ENCODE measurements around the gene CCS.

The CCS gene

GRCh38 chr11:66563832-66564231, 29.2 kb upstream of the CCS start:
- TF ChIP-seq GLIS3 (CRISPR knock-in tag; IDR thresholded peaks at IDR 0.05) (no peak), ZNF70 (CRISPR knock-in tag; IDR thresholded peaks at IDR 0.05) (no peak), ESRRG (CRISPR knock-in tag; IDR thresholded peaks at IDR 0.05) (no peak), CSDC2 (CRISPR knock-in tag; IDR thresholded peaks at IDR 0.05) (no peak), TCF4 (CRISPR knock-in tag; IDR thresholded peaks at IDR 0.05; ENCODE audit: borderline replicate concordance) (no peak), CSRNP3 (CRISPR knock-in tag; IDR thresholded peaks at IDR 0.05) (no peak), OSR1 (CRISPR knock-in tag; IDR thresholded peaks at IDR 0.05) (no peak), ZNF565 (CRISPR knock-in tag; conservative IDR thresholded peaks at IDR 0.05; ENCODE audit: low read depth) (no peak), SNAI2 (CRISPR knock-in tag; IDR thresholded peaks at IDR 0.05) (no peak), ZC3H10 (CRISPR knock-in tag; IDR thresholded peaks at IDR 0.05) (no peak), ISL1 (CRISPR knock-in tag; IDR thresholded peaks at IDR 0.05) (no peak), POU6F1 (CRISPR knock-in tag; IDR thresholded peaks at IDR 0.05; ENCODE audit: borderline replicate concordance, low read depth) (no peak), CREB5 (CRISPR knock-in tag; IDR thresholded peaks at IDR 0.05; ENCODE audit: low read depth) (no peak)
- no peak for ATAC-seq

- TF ChIP-seq CSRNP3 (CRISPR knock-in tag; IDR thresholded peaks at IDR 0.05) (no peak), ZNF8 (CRISPR knock-in tag; IDR thresholded peaks at IDR 0.05) (no peak), OSR1 (CRISPR knock-in tag; IDR thresholded peaks at IDR 0.05) (no peak)
- ATAC-seq, result no peak
Measured at GRCh38 chr11:66564538-66564937, 28.4 kb upstream of the CCS start.

GRCh38 chr11:66564984-66565383, 28.0 kb upstream of the CCS start:
- no peak for TF ChIP-seq GLIS3 (CRISPR knock-in tag; IDR thresholded peaks at IDR 0.05)
- no peak for TF ChIP-seq TCF4 (CRISPR knock-in tag; IDR thresholded peaks at IDR 0.05; ENCODE audit: borderline replicate concordance)
- no peak for TF ChIP-seq ZNF8 (CRISPR knock-in tag; IDR thresholded peaks at IDR 0.05)
- TF ChIP-seq POU6F1 (CRISPR knock-in tag; IDR thresholded peaks at IDR 0.05; ENCODE audit: borderline replicate concordance, low read depth), result no peak
- TF ChIP-seq CREB5 (CRISPR knock-in tag; IDR thresholded peaks at IDR 0.05; ENCODE audit: low read depth), result no peak
- TF ChIP-seq CSRNP3 (CRISPR knock-in tag; IDR thresholded peaks at IDR 0.05), result no peak
- TF ChIP-seq TOX (CRISPR knock-in tag; IDR thresholded peaks at IDR 0.05; ENCODE audit: borderline replicate concordance), result no peak
- no peak for TF ChIP-seq OSR1 (CRISPR knock-in tag; IDR thresholded peaks at IDR 0.05)
- no peak for TF ChIP-seq ZNF70 (CRISPR knock-in tag; IDR thresholded peaks at IDR 0.05)
- no peak for TF ChIP-seq TSHZ2 (CRISPR knock-in tag; IDR thresholded peaks at IDR 0.05)
- TF ChIP-seq ESRRG (CRISPR knock-in tag; IDR thresholded peaks at IDR 0.05), result no peak
- no peak for TF ChIP-seq ISL1 (CRISPR knock-in tag; IDR thresholded peaks at IDR 0.05)
- TF ChIP-seq ZFP3 (CRISPR knock-in tag; IDR thresholded peaks at IDR 0.05), result no peak
- TF ChIP-seq PPARA (CRISPR knock-in tag; IDR thresholded peaks at IDR 0.05; ENCODE audit: borderline replicate concordance), result no peak
- no peak for TF ChIP-seq ZC3H10 (CRISPR knock-in tag; IDR thresholded peaks at IDR 0.05)
- TF ChIP-seq CSDC2 (CRISPR knock-in tag; IDR thresholded peaks at IDR 0.05), result no peak
- no peak for TF ChIP-seq ZFP30 (CRISPR knock-in tag; IDR thresholded peaks at IDR 0.05)
- no peak for TF ChIP-seq BACH2 (CRISPR knock-in tag; IDR thresholded peaks at IDR 0.05; ENCODE audit: borderline replicate concordance)
- TF ChIP-seq SNAI2 (CRISPR knock-in tag; IDR thresholded peaks at IDR 0.05), result no peak
- no peak for TF ChIP-seq ARNTL (CRISPR knock-in tag; IDR thresholded peaks at IDR 0.05; ENCODE audit: borderline replicate concordance, low read depth)
- no peak for ATAC-seq

All from SK-N-SH treated with all-trans-retinoic acid at 6 μM for 48 hours (cell line).